Thoracic aorta (tissue), 2 donors: ENCODE results near the gene PTPRR. TPM values are rescaled to one million over a fixed set of nuclear protein-coding genes. Genes with fewer than 3 reads are reported as not detected.

Experiments
- ATAC-seq: fragments of 150-250 bp; one replicate; pipeline ENCODE4 v1.8.0; 2017; ENCODE audit warnings: low read depth; ENCODE audit not compliant: insufficient number of reproducible peaks, low FRiP score
- DNase-seq: peaks from one replicate; pipeline ENCODE4 v3.0.0-alpha.2; 2020; ENCODE audit warnings: low spot score
- H3K27ac ChIP-seq, 2 donors: fragments of 200-600 bp; sonication (generic); 1 replicate in 1 of 2; 2 replicates in 1 of 2; pipeline ENCODE4 v1.5.1; 2016; ENCODE audit warnings: mild to moderate bottlenecking in 2 of 2, moderate library complexity in 2 of 2
- H3K27me3 ChIP-seq: fragments of 200-600 bp; sonication (generic); replicated peaks from 2 replicates; pipeline ENCODE4 v1.6.0; 2016; ENCODE audit warnings: mild to moderate bottlenecking; ENCODE audit not compliant: insufficient read depth
- H3K36me3 ChIP-seq: fragments of 200-600 bp; sonication (generic); one replicate; pipeline ENCODE4 v1.5.1; 2016
- H3K4me1 ChIP-seq, 2 donors: fragments of 200-600 bp; sonication (generic); 1 replicate in 1 of 2; 2 replicates in 1 of 2; pipeline versions ENCODE4 v1.5.1 to v1.6.0; 2016; ENCODE audit warnings: low read depth in 2 of 2, mild to moderate bottlenecking in 1 of 2; ENCODE audit not compliant: control insufficient read depth in 1 of 2
- H3K4me3 ChIP-seq: fragments of 200-600 bp; sonication (generic); 2 replicates; pipeline ENCODE4 v1.5.1; 2016; ENCODE audit warnings: mild to moderate bottlenecking
- H3K9me3 ChIP-seq: fragments of 200-600 bp; sonication (generic); 2 replicates; pipeline ENCODE4 v1.5.1; 2016
- total RNA-seq, 2 donors: library from RNA; depleted of rRNA; stranded (reverse); fragments of >200 nt; gene quantifications; one replicate each; pipeline versions ENCODE4 v1.1.0 to v1.2.3, GENCODE V29; 2016
- TF ChIP-seq, protein P1 (sequence below): fragments of 200-600 bp; sonication (generic); IDR thresholded peaks from one replicate; pipeline ENCODE4 v1.5.1; 2019; ENCODE audit warnings: antibody characterized with exemption

Gene PTPRR
- total RNA-seq, 2 donors from 2014 or later = 0.27 to 0.35 TPM

- no peaks in the 10 kb centered on the region for H3K36me3 ChIP-seq
- no peak overlapping the region for H3K27ac ChIP-seq
- no peaks in the 10 kb centered on the region for H3K27me3 ChIP-seq
- TF ChIP-seq, protein P1, sequence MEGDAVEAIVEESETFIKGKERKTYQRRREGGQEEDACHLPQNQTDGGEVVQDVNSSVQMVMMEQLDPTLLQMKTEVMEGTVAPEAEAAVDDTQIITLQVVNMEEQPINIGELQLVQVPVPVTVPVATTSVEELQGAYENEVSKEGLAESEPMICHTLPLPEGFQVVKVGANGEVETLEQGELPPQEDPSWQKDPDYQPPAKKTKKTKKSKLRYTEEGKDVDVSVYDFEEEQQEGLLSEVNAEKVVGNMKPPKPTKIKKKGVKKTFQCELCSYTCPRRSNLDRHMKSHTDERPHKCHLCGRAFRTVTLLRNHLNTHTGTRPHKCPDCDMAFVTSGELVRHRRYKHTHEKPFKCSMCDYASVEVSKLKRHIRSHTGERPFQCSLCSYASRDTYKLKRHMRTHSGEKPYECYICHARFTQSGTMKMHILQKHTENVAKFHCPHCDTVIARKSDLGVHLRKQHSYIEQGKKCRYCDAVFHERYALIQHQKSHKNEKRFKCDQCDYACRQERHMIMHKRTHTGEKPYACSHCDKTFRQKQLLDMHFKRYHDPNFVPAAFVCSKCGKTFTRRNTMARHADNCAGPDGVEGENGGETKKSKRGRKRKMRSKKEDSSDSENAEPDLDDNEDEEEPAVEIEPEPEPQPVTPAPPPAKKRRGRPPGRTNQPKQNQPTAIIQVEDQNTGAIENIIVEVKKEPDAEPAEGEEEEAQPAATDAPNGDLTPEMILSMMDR = no peak
- no peak overlapping the region for H3K4me3 ChIP-seq
- ATAC-seq = no peak
- no peaks in the 10 kb centered on the region for H3K9me3 ChIP-seq
- H3K4me1 ChIP-seq = peaks cover 0 to 8% of the 10 kb centered on the region in 2 donors
- no peak for DNase-seq
Observed at GRCh38 chr12:70963081-70963660, 42.6 kb upstream of the PTPRR start.

GRCh38 chr12:70962226-70962794 is 41.8 kb upstream of the PTPRR start:
- H3K4me1 ChIP-seq = peaks cover 0 to 8% of the 10 kb centered on the region in 2 donors
- no peaks in the 10 kb centered on the region for H3K27me3 ChIP-seq
- no peak overlapping the region for H3K27ac ChIP-seq
- H3K36me3 ChIP-seq = no peaks in the 10 kb centered on the region
- TF ChIP-seq, protein P1 = no peak
- DNase-seq (no peak), ATAC-seq (no peak)
- H3K9me3 ChIP-seq = no peaks in the 10 kb centered on the region
- H3K4me3 ChIP-seq = no peak overlapping the region

GRCh38 chr12:70960484-70960883 is 39.9 kb upstream of the PTPRR start:
- peaks cover 0 to 8% of the 10 kb centered on the region in 2 donors for H3K4me1 ChIP-seq

DNA sequence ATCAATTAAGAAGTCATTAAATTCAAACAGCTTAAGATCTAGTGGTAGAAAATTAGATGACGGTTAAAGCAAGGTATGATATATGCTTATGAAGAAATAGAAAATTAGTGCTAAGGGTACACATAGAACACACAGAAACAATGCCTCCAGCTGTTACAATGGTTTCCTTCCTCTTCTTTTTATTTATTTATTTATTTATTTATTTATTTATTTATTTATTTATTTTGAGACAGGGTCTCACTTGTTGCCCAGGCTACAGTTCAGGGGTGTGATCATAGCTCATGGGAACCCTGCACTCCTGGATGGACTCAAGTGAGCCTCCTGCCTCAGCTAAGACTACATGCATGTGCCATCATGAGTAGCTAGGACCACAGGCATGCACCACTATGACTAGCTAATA is 34.9 kb upstream of the PTPRR start:
- no peak overlapping the region for H3K4me3 ChIP-seq
- H3K27me3 ChIP-seq = no peaks in the 10 kb centered on the region
- H3K27ac ChIP-seq = no peak overlapping the region
- H3K36me3 ChIP-seq = no peaks in the 10 kb centered on the region
- no peaks in the 10 kb centered on the region for H3K4me1 ChIP-seq
- ATAC-seq (no peak), DNase-seq (no peak)
- no peaks in the 10 kb centered on the region for H3K9me3 ChIP-seq
- TF ChIP-seq, protein P1 = no peak

More at GRCh38 chr12:70960484-70960883, 39.9 kb upstream of the PTPRR start:
- ATAC-seq (no peak), DNase-seq (no peak)
- no peaks in the 10 kb centered on the region for H3K27me3 ChIP-seq
- TF ChIP-seq, protein P1 = no peak
- no peak overlapping the region for H3K4me3 ChIP-seq
- H3K36me3 ChIP-seq = no peaks in the 10 kb centered on the region
- H3K27ac ChIP-seq = no peak overlapping the region
- H3K9me3 ChIP-seq = no peaks in the 10 kb centered on the region

DNA sequence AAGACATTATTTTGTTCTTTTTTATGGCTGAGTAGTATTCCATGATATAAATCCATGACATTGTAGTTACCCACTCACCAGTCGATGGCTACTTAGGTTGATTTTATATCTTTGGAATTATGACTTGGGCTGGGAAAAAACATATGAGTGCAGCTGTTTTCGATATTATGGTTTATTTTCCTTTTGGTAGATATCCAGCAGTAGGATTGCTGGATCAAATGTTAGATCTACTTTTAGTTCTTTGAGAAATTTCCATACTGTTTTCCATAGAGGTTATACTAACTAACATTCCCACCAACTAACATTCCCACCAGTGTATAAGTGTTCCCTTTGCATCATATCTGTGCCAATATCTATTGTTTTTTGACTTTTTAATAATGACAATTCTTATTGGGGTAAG is 29.9 kb upstream of the PTPRR start:
- H3K27ac ChIP-seq = no peak overlapping the region
- DNase-seq (no peak), ATAC-seq (no peak)
- H3K4me3 ChIP-seq = no peak overlapping the region
- H3K4me1 ChIP-seq = peaks cover 0 to 13% of the 10 kb centered on the region in 2 donors
- H3K27me3 ChIP-seq = no peaks in the 10 kb centered on the region
- no peaks in the 10 kb centered on the region for H3K9me3 ChIP-seq
- TF ChIP-seq, protein P1 = no peak
- H3K36me3 ChIP-seq = no peaks in the 10 kb centered on the region
